Osteocyte (in vitro differentiated cells): ENCODE data around the gene THAP7. TPM values are rescaled to one million over a fixed set of nuclear protein-coding genes. Genes with fewer than 3 reads are reported as not detected.

Experiments used
- DNase-seq: peaks from one replicate; pipeline ENCODE4 v3.0.0; 2021; ENCODE audit warnings: mixed read lengths; ENCODE audit not compliant: unreplicated experiment; ENCODE audit errors: extremely low spot score
- H3K27ac Mint-ChIP-seq: one replicate; pipeline ENCODE4 v1.8.0; 2021; ENCODE audit warnings: mild to moderate bottlenecking, mixed read lengths; ENCODE audit not compliant: unreplicated experiment
- H3K27me3 Mint-ChIP-seq: one replicate; pipeline ENCODE4 v1.8.0; 2021; ENCODE audit warnings: mixed read lengths; ENCODE audit not compliant: unreplicated experiment
- H3K36me3 Mint-ChIP-seq: one replicate; pipeline ENCODE4 v1.8.0; 2021; ENCODE audit warnings: mixed read lengths; ENCODE audit not compliant: unreplicated experiment
- H3K4me1 Mint-ChIP-seq: one replicate; pipeline ENCODE4 v1.8.0; 2021; ENCODE audit warnings: mixed read lengths; ENCODE audit not compliant: unreplicated experiment
- H3K4me3 Mint-ChIP-seq: one replicate; pipeline ENCODE4 v1.8.0; 2021; ENCODE audit warnings: mild to moderate bottlenecking, moderate library complexity, mixed read lengths; ENCODE audit not compliant: unreplicated experiment
- H3K9me3 Mint-ChIP-seq: one replicate; pipeline ENCODE4 v1.8.0; 2021; ENCODE audit warnings: mixed read lengths; ENCODE audit not compliant: unreplicated experiment
- total RNA-seq: library from RNA; stranded (reverse); gene quantifications from 2 replicates; pipeline ENCODE4 v1.2.1, GENCODE V29; 2021
- TF ChIP-seq, protein P1 (sequence below): fragments of 200-600 bp; sonication (generic); IDR thresholded peaks from 2 replicates; pipeline ENCODE4 v1.5.0; 2021; ENCODE audit warnings: antibody characterized with exemption, mild to moderate bottlenecking, moderate library complexity

Gene THAP7
- total RNA-seq, 1 donor from 2014 or later, result 27.0 TPM

GRCh38 chr22:21026783-21027692 lies 25.1 kb upstream of the THAP7 start:
- H3K4me1 Mint-ChIP-seq, result peaks cover 17% of the 10 kb centered on the region
- H3K36me3 Mint-ChIP-seq, result no peaks in the 10 kb centered on the region
- H3K27me3 Mint-ChIP-seq, result no peaks in the 10 kb centered on the region
- no peak overlapping the region for H3K4me3 Mint-ChIP-seq
- DNase-seq, result no peak
- TF ChIP-seq, protein P1, sequence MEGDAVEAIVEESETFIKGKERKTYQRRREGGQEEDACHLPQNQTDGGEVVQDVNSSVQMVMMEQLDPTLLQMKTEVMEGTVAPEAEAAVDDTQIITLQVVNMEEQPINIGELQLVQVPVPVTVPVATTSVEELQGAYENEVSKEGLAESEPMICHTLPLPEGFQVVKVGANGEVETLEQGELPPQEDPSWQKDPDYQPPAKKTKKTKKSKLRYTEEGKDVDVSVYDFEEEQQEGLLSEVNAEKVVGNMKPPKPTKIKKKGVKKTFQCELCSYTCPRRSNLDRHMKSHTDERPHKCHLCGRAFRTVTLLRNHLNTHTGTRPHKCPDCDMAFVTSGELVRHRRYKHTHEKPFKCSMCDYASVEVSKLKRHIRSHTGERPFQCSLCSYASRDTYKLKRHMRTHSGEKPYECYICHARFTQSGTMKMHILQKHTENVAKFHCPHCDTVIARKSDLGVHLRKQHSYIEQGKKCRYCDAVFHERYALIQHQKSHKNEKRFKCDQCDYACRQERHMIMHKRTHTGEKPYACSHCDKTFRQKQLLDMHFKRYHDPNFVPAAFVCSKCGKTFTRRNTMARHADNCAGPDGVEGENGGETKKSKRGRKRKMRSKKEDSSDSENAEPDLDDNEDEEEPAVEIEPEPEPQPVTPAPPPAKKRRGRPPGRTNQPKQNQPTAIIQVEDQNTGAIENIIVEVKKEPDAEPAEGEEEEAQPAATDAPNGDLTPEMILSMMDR, result no peak
- H3K27ac Mint-ChIP-seq, result no peak overlapping the region
- H3K9me3 Mint-ChIP-seq, result no peaks in the 10 kb centered on the region

GRCh38 chr22:21025763-21026755 lies 24.1 kb upstream of the THAP7 start:
- Mint-ChIP-seq H3K27me3 (no peaks in the 10 kb centered on the region), H3K4me1 (peaks cover 17% of the 10 kb centered on the region), H3K4me3 (no peak overlapping the region), H3K9me3 (no peaks in the 10 kb centered on the region), H3K36me3 (no peaks in the 10 kb centered on the region), H3K27ac (no peak overlapping the region)
- TF ChIP-seq, protein P1, result no peak
- no peak for DNase-seq

- Mint-ChIP-seq H3K27me3 (no peaks in the 10 kb centered on the region), H3K27ac (no peak overlapping the region), H3K9me3 (no peaks in the 10 kb centered on the region), H3K4me1 (peaks cover 17% of the 10 kb centered on the region), H3K36me3 (no peaks in the 10 kb centered on the region), H3K4me3 (no peak overlapping the region)
- TF ChIP-seq, protein P1, result no peak
- no peak for DNase-seq
These were observed 23.3 kb upstream of the THAP7 start for GRCh38 chr22:21025266-21025665.

GRCh38 chr22:21022955-21023614 lies 21.2 kb upstream of the THAP7 start:
- peaks cover 12% of the 10 kb centered on the region for H3K4me1 Mint-ChIP-seq
- no peak overlapping the region for H3K4me3 Mint-ChIP-seq
- no peaks in the 10 kb centered on the region for H3K27me3 Mint-ChIP-seq
- H3K36me3 Mint-ChIP-seq, result no peaks in the 10 kb centered on the region
- no peak for DNase-seq
- TF ChIP-seq, protein P1, result no peak
- no peak overlapping the region for H3K27ac Mint-ChIP-seq
- no peaks in the 10 kb centered on the region for H3K9me3 Mint-ChIP-seq
